Fibroblast of lung (primary cell): Measurements from ENCODE around the gene BTBD2. TPM values are rescaled to one million over a fixed set of nuclear protein-coding genes. Genes with fewer than 3 reads are reported as not detected.
A peak's percentile ranks its signal among the peaks of the same experiment; 100 is the strongest.

ENCODE experiments used
- DNase-seq, 2 donors: peaks; one replicate each; pipeline versions ENCODE4 v3.0.0 to v3.0.0-alpha.2; 2010; ENCODE audit warnings: low read depth in 2 of 2
- H2AFZ ChIP-seq: 2 replicates; pipeline ENCODE4 v1.5.1; 2012; ENCODE audit warnings: low read length, control low read depth, inconsistent platforms
- H3K27ac ChIP-seq: 2 replicates; pipeline ENCODE4 v1.5.1; 2011; ENCODE audit warnings: low read length, control low read depth; ENCODE audit not compliant: insufficient read depth
- H3K27me3 ChIP-seq: 2 replicates; pipeline ENCODE4 v1.5.1; 2011; ENCODE audit warnings: mild to moderate bottlenecking, low read length; ENCODE audit not compliant: control insufficient read depth, insufficient read depth
- H3K36me3 ChIP-seq: 2 replicates; pipeline ENCODE4 v1.5.1; 2011; ENCODE audit warnings: low read length; ENCODE audit not compliant: control insufficient read depth, insufficient read depth
- H3K4me1 ChIP-seq: 2 replicates; pipeline ENCODE4 v1.5.1; 2011; ENCODE audit warnings: low read length; ENCODE audit not compliant: control insufficient read depth, insufficient read depth; ENCODE audit errors: extremely low read depth
- H3K4me2 ChIP-seq: 2 replicates; pipeline ENCODE4 v1.5.1; 2011; ENCODE audit warnings: low read length, control low read depth; ENCODE audit not compliant: insufficient read depth; ENCODE audit errors: extremely low read depth
- H3K4me3 ChIP-seq, 4 experiments: fragments of 200-600 bp in 1 of 4; sonication (generic) in 1 of 4; replicated peaks in 1 of 4; 2 replicates each; pipeline ENCODE4 v1.5.1; 2011 to 2016; ENCODE audit warnings: low read length in 4 of 4, low read depth in 3 of 4, mild to moderate bottlenecking in 3 of 4, control low read depth in 2 of 4, inconsistent platforms in 1 of 4, mixed read lengths in 1 of 4; ENCODE audit not compliant: insufficient read depth in 1 of 4; ENCODE audit errors: control extremely low read depth in 1 of 4
- H3K79me2 ChIP-seq: 2 replicates; pipeline ENCODE4 v1.5.1; 2012; ENCODE audit warnings: mild to moderate bottlenecking, low read length, inconsistent platforms; ENCODE audit not compliant: control insufficient read depth, insufficient read depth
- H3K9ac ChIP-seq: 2 replicates; pipeline ENCODE4 v1.5.1; 2011; ENCODE audit warnings: mild to moderate bottlenecking, low read length, control low read depth; ENCODE audit not compliant: insufficient read depth
- H3K9me3 ChIP-seq: 2 replicates; pipeline ENCODE4 v1.5.1; 2012; ENCODE audit warnings: low read depth, low read length; ENCODE audit not compliant: control insufficient read depth, insufficient read depth
- H4K20me1 ChIP-seq: 2 replicates; pipeline ENCODE4 v1.5.1; 2011; ENCODE audit warnings: low read length; ENCODE audit not compliant: control insufficient read depth, insufficient read depth; ENCODE audit errors: extremely low read depth
- EZH2 ChIP-seq: IDR thresholded peaks from 2 replicates; pipeline ENCODE4 v1.5.1; 2012; ENCODE audit warnings: low read length, control low read depth, mild to moderate bottlenecking; ENCODE audit errors: missing control alignments
- polyA plus RNA-seq, 2 donors: library from polyadenylated mRNA; depleted of rRNA in 1 of 2; stranded (reverse) in 1 of 2; unstranded in 1 of 2; fragments of >200 nt; gene quantifications; 2 replicates each; pipeline ENCODE4 v1.2.1, GENCODE V29; 2011 to 2012; ENCODE audit warnings: missing spikeins in 1 of 2
- total RNA-seq: library from RNA; depleted of rRNA; stranded (reverse); fragments of >200 nt; gene quantifications from 2 replicates; pipeline ENCODE4 v1.2.1, GENCODE V29; 2014
- TF ChIP-seq, protein P1 (sequence below), 2 donors: IDR thresholded peaks in 1 of 2; conservative IDR thresholded peaks in 1 of 2; 1 replicate in 1 of 2; 2 replicates in 1 of 2; pipeline ENCODE4 v1.5.1; 2011 to 2012; ENCODE audit warnings: low read length in 2 of 2, control low read depth in 1 of 2, inconsistent platforms in 1 of 2, low read depth in 1 of 2, mild to moderate bottlenecking in 1 of 2

BTBD2 gene
- total and polyA plus RNA-seq, 2 donors (not counting 1 experiment from before 2014, with no cell fraction given): 14.0 to 70.2 TPM

DNA sequence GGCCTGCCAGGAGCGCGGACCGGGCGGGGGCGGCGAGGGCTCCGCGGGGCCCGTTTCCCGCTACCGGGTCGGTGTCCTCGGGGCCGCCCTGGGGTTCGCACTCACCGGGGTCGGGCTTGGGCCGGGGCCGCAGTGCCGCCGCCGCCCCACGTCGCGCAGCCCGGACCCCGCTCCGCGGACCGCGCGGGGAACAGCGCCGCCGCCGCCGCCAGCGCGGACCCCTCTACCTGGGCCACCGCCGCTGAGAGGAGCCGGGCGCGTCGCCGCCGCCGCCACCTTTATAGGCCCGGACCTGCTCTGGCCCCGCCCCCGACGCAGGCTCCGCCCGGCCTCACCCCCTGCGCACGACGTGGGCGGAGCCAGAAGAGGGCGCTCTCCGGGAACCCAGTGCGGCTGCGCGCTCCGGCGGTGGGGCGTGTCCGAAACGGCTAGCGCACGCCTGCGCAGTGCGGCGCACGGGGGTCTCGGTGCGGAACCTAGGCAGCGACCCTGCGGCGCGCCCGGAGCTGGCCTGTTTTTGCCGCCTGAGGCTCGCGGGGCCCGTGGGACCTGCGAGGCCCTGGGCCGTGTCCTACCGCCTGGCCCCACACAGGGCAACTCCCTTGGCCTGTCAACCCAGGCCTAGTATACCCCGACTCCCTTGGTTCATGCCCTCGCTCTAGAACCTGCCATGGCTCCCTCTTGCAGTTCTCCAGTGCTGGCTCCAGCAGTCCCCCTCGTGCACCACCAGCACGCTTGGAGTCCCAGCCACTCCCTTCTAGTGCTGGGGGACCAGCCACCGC lies 35.7 kb upstream of the BTBD2 start, which contains the start of gene MKNK2:
TSS of gene MKNK2 (minus strand) at position 254 of the 782 bp plus-strand sequence. CDS start 393 bp downstream, outside the sequence.
- TF ChIP-seq, protein P1, sequence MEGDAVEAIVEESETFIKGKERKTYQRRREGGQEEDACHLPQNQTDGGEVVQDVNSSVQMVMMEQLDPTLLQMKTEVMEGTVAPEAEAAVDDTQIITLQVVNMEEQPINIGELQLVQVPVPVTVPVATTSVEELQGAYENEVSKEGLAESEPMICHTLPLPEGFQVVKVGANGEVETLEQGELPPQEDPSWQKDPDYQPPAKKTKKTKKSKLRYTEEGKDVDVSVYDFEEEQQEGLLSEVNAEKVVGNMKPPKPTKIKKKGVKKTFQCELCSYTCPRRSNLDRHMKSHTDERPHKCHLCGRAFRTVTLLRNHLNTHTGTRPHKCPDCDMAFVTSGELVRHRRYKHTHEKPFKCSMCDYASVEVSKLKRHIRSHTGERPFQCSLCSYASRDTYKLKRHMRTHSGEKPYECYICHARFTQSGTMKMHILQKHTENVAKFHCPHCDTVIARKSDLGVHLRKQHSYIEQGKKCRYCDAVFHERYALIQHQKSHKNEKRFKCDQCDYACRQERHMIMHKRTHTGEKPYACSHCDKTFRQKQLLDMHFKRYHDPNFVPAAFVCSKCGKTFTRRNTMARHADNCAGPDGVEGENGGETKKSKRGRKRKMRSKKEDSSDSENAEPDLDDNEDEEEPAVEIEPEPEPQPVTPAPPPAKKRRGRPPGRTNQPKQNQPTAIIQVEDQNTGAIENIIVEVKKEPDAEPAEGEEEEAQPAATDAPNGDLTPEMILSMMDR (conservative IDR thresholded peaks at IDR 0.05 in 1 of 2, IDR thresholded peaks at IDR 0.05 in 1 of 2; ENCODE audit: low read depth in 1 of 2, low read length in 2 of 2): peak; percentile 35 to 39
- no peak for TF ChIP-seq EZH2
- Histone ChIP-seq H3K4me3 (peak within 1 kb of the TSS; percentile 58 to 90 (median 84)), H4K20me1 (no peaks in the 10 kb centered on the region), H3K4me2 (peak within 1 kb of the TSS; percentile 91), H3K27ac (peak within 1 kb of the TSS; percentile 50), H3K27me3 (no peaks in the 10 kb centered on the region), H3K79me2 (peaks cover 34% of the 10 kb centered on the region), H3K4me1 (peaks cover 26% of the 10 kb centered on the region), H3K36me3 (peaks cover 16% of the 10 kb centered on the region), H3K9ac (peak within 1 kb of the TSS; percentile 67), H3K9me3 (no peaks in the 10 kb centered on the region), H2AFZ (peak within 1 kb of the TSS; percentile 75)
- DNase-seq: peak; percentile 67 to 87

DNA sequence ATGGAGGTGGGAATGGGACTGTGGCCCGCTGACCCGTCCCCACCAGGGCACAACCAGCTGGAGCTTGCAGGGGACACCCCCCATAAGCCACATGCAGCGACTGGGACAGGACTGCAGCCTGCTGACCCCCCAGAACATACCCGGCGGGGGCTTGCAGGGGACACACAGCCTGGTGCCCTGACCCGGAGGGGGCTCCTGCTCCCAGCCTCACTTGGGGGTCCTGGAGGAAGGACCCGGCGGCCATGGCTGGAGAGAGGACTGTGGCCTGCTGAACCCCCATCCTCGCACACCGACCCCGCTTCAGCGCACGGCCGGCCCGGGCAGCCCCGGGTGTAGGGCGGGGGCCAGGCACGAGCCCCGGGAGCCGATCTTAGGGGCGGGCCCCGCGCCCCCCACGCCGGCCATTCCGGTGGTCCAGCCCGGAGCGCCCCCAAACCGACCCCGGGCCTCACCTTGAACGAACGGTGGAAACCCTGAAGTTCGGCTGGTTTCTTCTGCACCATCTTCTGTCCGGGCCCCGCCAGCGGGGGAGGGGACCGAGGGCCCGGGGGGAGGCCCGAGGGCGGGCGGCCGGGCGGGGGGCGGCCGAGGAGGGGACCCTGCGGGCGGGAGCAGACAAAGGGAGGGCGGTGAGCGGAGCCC lies 35.0 kb upstream of the BTBD2 start:
- TF ChIP-seq, protein P1 (conservative IDR thresholded peaks at IDR 0.05 in 1 of 2, IDR thresholded peaks at IDR 0.05 in 1 of 2; ENCODE audit: low read depth in 1 of 2, low read length in 2 of 2): no peak
- TF ChIP-seq EZH2: no peak
- peak overlapping the region; percentile 67 for H3K9ac ChIP-seq
- DNase-seq: no peak
- peak overlapping the region; percentile 58 to 90 (median 84) for H3K4me3 ChIP-seq
- peak overlapping the region; percentile 91 for H3K4me2 ChIP-seq
- peak overlapping the region; percentile 50 for H3K27ac ChIP-seq
- no peaks in the 10 kb centered on the region for H4K20me1 ChIP-seq
- H3K36me3 ChIP-seq: peaks cover 22% of the 10 kb centered on the region
- H3K4me1 ChIP-seq: peaks cover 21% of the 10 kb centered on the region
- peaks cover 34% of the 10 kb centered on the region for H3K79me2 ChIP-seq
- no peaks in the 10 kb centered on the region for H3K9me3 ChIP-seq
- H3K27me3 ChIP-seq: no peaks in the 10 kb centered on the region
- H2AFZ ChIP-seq: no peak overlapping the region

DNA sequence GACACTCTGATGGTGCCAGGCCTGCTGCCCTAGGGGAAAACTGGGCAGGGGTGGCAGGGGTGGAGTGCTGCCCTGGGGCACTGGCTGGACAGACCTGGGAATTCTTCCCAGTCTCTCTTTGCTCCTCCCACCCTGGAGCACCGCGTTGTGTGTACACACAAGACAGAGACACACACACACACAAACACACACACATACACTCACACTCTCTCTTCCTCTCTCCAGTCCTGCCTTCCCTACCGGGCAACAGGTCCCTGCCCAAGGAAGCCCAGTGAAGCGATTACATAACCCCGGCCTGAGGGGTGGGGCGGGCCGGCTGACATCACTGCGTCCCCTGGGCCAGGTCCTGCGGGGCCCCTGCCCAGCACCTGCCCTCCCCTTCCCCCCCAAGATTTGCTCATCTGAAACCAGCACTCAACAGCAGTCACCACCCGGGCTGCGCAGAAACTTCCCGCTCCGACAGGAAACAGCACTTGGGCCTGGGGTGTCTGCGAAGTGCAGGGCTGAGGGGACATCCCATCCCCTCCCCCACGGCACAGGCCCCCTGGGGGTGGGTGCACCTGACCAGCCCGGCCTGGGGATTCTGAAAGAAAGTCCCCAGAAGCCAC lies 34.3 kb upstream of the BTBD2 start:
- Histone ChIP-seq H3K9ac (peak overlapping the region; percentile 67), H4K20me1 (no peaks in the 10 kb centered on the region), H3K27ac (peak overlapping the region; percentile 50)

More for the DNA sequence above, 34.3 kb upstream of the BTBD2 start:
- TF ChIP-seq, protein P1 (conservative IDR thresholded peaks at IDR 0.05 in 1 of 2, IDR thresholded peaks at IDR 0.05 in 1 of 2; ENCODE audit: low read depth in 1 of 2, low read length in 2 of 2): no peak
- no peak for TF ChIP-seq EZH2
- Histone ChIP-seq H3K36me3 (peaks cover 25% of the 10 kb centered on the region), H3K4me2 (peak overlapping the region; percentile 91), H2AFZ (no peak overlapping the region), H3K9me3 (no peaks in the 10 kb centered on the region), H3K4me3 (peak overlapping the region; percentile 58 to 90 (median 84)), H3K4me1 (peaks cover 19% of the 10 kb centered on the region), H3K27me3 (no peaks in the 10 kb centered on the region), H3K79me2 (peaks cover 34% of the 10 kb centered on the region)
- peak; percentile 62 to 74 for DNase-seq
